Left forelimb (tissue), 1 donor: ENCODE data around the gene LGALS3.

Experiments used
- DNase-seq: peaks from one replicate; pipeline ENCODE4 v3.0.0-alpha.2; 2018; ENCODE audit warnings: low spot score

Gene LGALS3

GRCh38 chr14:55191203-55192053 is 62.4 kb downstream of the LGALS3 start, which contains the start of gene DLGAP5:
Gene DLGAP5, minus strand, starts transcription at chr14:55191585. Its CDS starts 2,406 bp downstream, at chr14:55189179.
- peak; percentile 92 for DNase-seq

- no peak for DNase-seq
Observed at GRCh38 chr14:55192054-55192621, 63.1 kb downstream of the LGALS3 start.

- DNase-seq = no peak
Observed at GRCh38 chr14:55194656-55195355, 65.8 kb downstream of the LGALS3 start.
